Gastrocnemius medialis (tissue), 4 donors: Measurements from ENCODE around the gene FAM89A. TPM values are rescaled to one million over a fixed set of nuclear protein-coding genes. Genes with fewer than 3 reads are reported as not detected.

Source experiments
- ATAC-seq, 2 donors: fragments of 150-250 bp; one replicate each; pipeline ENCODE4 v1.9.1; 2016
- DNase-seq, 2 donors: peaks; one replicate each; pipeline ENCODE4 v3.0.0-alpha.2; 2019
- H3K27ac ChIP-seq, 4 donors: fragments of 200-600 bp; sonication (generic); 1 replicate in 1 of 4; 2 replicates in 3 of 4; pipeline ENCODE4 v1.5.1; 2016 to 2018; ENCODE audit warnings: mild to moderate bottlenecking in 2 of 4, moderate library complexity in 1 of 4
- H3K27me3 ChIP-seq, 3 donors: fragments of 200-600 bp; sonication (generic) in 2 of 3; 1 replicate in 1 of 3; 2 replicates in 2 of 3; pipeline versions ENCODE4 v1.5.1 to v1.6.0; 2016 to 2019; ENCODE audit warnings: mild to moderate bottlenecking in 1 of 3, moderate library complexity in 1 of 3
- H3K36me3 ChIP-seq, 2 donors: fragments of 200-600 bp; sonication (generic) in 1 of 2; one replicate each; pipeline ENCODE4 v1.5.1; 2017 to 2018
- H3K4me1 ChIP-seq, 2 donors: fragments of 200-600 bp; sonication (generic) in 1 of 2; one replicate each; pipeline ENCODE4 v1.5.1; 2016 to 2017; ENCODE audit warnings: mild to moderate bottlenecking in 2 of 2
- H3K4me3 ChIP-seq, 4 donors: fragments of 200-600 bp; sonication (generic) in 3 of 4; 1 replicate in 1 of 4; 2 replicates in 3 of 4; pipeline ENCODE4 v1.5.1; 2016 to 2019; ENCODE audit warnings: mild to moderate bottlenecking in 2 of 4
- H3K9me3 ChIP-seq, 3 donors: fragments of 200-600 bp; sonication (generic) in 2 of 3; 1 replicate in 1 of 3; 2 replicates in 2 of 3; pipeline ENCODE4 v1.5.1; 2016 to 2019
- POLR2A ChIP-seq, 2 donors: fragments of 450-650 bp; IDR thresholded peaks; one replicate each; pipeline ENCODE4 v1.6.1; 2017; ENCODE audit warnings: antibody characterized with exemption in 2 of 2, mild to moderate bottlenecking in 2 of 2, moderate library complexity in 2 of 2
- in situ Hi-C, 4 donors: fragments of 200-750 bp; cut with MboI; loops; one replicate each; pipeline versions ENCODE4 v1.15.0 to v1.8.0; 2017; ENCODE audit warnings: low sequenced_read_pairs in 4 of 4
- intact Hi-C: fragments of 100-400 bp; cut with DNase I; formaldehyde crosslinking; loops from one replicate; pipeline ENCODE4 v1.15.1; 2023; ENCODE audit warnings: low total_unique reads
- total RNA-seq, 4 donors: library from RNA; depleted of rRNA; stranded (reverse); fragments of >200 nt; gene quantifications; one replicate each; pipeline versions ENCODE4 v1.1.0 to v1.2.3, GENCODE V29; 2016
- TF ChIP-seq, protein P1 (sequence below), 5 experiments: fragments of 450-650 bp in 3 of 5; fragments of 200-600 bp in 2 of 5; sonication (generic) in 2 of 5; IDR thresholded peaks in 4 of 5; conservative IDR thresholded peaks in 1 of 5; 1 replicate in 4 of 5; 2 replicates in 1 of 5; pipeline ENCODE4 v1.5.1; 2016 to 2019; ENCODE audit warnings: antibody characterized with exemption in 5 of 5, mild to moderate bottlenecking in 3 of 5, moderate library complexity in 3 of 5

FAM89A gene
- total RNA-seq, 4 donors from 2014 or later = 2.1 to 8.6 (median 5.3) TPM

DNA sequence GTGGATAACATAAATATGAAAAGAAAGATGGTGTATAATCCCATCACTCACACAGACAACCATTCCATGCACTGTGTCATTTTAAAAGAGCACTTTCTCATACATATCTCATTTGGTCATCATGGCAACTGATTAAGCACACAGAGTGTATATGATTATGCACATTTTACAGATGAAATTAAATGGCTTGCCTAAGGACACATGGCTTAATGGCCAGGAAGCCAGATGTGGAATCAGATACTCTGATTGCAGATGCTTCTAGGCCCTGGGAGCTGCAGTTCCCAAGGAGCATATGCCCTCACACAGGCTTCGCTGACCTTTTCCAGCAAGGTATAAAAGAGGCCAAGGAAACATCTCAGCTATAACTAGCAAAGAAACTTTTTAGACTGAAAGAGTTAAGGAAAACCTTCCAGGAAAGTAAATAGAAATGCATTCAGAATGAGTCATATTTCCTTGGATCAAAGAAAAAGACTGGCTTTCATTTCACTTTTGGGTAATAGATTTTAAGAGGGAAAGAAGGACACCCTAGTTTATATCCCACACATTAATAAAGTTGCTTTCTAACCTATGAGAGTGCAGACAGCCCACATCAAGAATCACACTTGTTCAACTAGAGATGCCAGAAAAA is 19.6 kb upstream of the FAM89A start:
- Histone ChIP-seq H3K9me3 (no peaks in the 10 kb centered on the region), H3K36me3 (no peaks in the 10 kb centered on the region), H3K4me3 (no peak overlapping the region), H3K4me1 (no peaks in the 10 kb centered on the region), H3K27me3 (no peaks in the 10 kb centered on the region), H3K27ac (no peak overlapping the region)
- ATAC-seq (no peak), DNase-seq (no peak)
- in situ Hi-C loops = no loop called here
- TF ChIP-seq, protein P1, sequence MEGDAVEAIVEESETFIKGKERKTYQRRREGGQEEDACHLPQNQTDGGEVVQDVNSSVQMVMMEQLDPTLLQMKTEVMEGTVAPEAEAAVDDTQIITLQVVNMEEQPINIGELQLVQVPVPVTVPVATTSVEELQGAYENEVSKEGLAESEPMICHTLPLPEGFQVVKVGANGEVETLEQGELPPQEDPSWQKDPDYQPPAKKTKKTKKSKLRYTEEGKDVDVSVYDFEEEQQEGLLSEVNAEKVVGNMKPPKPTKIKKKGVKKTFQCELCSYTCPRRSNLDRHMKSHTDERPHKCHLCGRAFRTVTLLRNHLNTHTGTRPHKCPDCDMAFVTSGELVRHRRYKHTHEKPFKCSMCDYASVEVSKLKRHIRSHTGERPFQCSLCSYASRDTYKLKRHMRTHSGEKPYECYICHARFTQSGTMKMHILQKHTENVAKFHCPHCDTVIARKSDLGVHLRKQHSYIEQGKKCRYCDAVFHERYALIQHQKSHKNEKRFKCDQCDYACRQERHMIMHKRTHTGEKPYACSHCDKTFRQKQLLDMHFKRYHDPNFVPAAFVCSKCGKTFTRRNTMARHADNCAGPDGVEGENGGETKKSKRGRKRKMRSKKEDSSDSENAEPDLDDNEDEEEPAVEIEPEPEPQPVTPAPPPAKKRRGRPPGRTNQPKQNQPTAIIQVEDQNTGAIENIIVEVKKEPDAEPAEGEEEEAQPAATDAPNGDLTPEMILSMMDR (IDR thresholded peaks at IDR 0.05 in 4 of 5, conservative IDR thresholded peaks at IDR 0.05 in 1 of 5) = no peak
- TF ChIP-seq POLR2A (IDR thresholded peaks at IDR 0.05) = no peak
- intact Hi-C loops = no loop called here

DNA sequence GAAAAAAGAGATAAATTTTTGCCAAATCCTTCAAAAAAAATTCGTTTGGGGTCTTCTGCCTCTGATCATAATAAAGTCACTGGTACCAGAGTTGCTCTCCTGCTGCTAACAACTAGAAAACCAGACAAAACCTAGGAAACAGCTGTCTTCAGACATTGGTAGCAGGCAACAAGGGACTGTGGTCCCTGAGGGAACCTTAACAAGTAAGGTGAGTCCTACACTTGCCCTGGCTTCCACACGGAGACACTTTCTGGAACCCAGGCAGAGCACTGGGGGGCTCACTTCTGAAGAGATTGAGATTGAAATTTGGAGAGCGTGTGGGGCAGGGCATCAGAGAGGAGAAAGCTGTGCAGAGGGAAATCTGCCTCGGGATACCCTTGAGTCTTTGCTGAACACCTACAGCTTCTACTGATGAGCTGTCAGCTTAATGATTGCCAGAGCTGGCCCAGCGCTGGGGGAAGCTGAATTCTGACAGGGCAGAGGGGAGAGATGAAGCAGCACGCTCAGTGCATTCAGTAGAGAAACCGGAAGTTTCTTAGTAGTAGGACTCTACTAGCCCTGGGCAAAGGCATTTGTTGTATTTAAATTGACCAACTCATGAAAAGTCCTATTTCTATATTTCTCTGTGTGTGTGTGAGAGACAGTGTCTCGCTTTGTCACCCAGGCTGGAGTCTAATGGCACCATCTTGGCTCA is 18.5 kb upstream of the FAM89A start:
- TF ChIP-seq POLR2A (IDR thresholded peaks at IDR 0.05) = no peak
- TF ChIP-seq, protein P1 (IDR thresholded peaks at IDR 0.05 in 4 of 5, conservative IDR thresholded peaks at IDR 0.05 in 1 of 5) = no peak
- no peaks in the 10 kb centered on the region for H3K27me3 ChIP-seq
- H3K27ac ChIP-seq = no peak overlapping the region
- ATAC-seq (no peak), DNase-seq (no peak)
- H3K4me1 ChIP-seq = peaks cover 0 to 5% of the 10 kb centered on the region in 2 donors
- in situ Hi-C loops (no loop called here), intact Hi-C loops (no loop called here)
- no peaks in the 10 kb centered on the region for H3K9me3 ChIP-seq
- H3K36me3 ChIP-seq = no peaks in the 10 kb centered on the region
- H3K4me3 ChIP-seq = no peak overlapping the region

DNA sequence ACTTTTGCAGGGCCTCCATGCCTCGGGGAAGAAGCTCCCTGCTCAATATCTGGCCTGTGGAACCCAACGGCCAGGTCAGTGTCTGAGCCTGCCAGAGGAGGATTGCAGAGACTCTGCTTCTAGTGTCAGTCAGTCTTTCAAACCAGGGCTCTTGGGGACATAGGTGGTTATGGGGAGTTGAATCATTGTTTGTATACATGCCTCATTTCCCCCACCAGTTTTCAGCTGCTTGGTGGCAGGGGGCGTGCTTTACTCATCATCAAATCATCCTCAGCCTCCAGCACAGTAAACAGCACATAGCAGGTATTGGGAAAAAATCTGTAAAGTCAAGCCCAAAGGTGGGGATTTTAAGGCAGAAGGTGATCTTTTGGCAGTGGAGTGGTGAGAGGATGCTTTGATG is 17.4 kb upstream of the FAM89A start:
- H3K36me3 ChIP-seq = no peaks in the 10 kb centered on the region
- H3K27me3 ChIP-seq = no peaks in the 10 kb centered on the region
- intact Hi-C loops = no loop called here
- in situ Hi-C loops = no loop called here
- TF ChIP-seq, protein P1 (IDR thresholded peaks at IDR 0.05 in 4 of 5, conservative IDR thresholded peaks at IDR 0.05 in 1 of 5) = no peak
- TF ChIP-seq POLR2A (IDR thresholded peaks at IDR 0.05) = no peak
- H3K9me3 ChIP-seq = no peaks in the 10 kb centered on the region
- DNase-seq (no peak), ATAC-seq (no peak)
- peaks cover 0 to 11% of the 10 kb centered on the region in 2 donors for H3K4me1 ChIP-seq
- no peak overlapping the region for H3K27ac ChIP-seq
- no peak overlapping the region for H3K4me3 ChIP-seq

DNA sequence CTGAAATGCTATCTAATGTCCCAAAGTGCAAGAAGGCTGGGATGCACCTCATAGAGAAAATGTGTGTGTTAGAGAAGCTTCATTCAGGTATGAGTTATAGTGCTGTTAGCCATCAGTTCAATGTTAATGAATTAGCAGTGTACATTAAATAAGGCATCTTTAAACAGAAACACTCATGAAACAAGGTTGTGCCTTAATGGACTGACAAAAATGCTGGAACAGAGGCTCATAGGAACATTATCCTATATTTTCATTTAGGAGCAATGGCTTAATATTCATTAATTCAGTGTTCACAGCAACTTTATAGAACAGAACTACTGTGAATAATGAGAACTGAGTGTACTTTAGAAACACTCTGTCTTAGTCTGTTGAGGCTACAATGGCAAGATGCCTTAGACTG is 15.2 kb upstream of the FAM89A start:
- Histone ChIP-seq H3K27ac (no peak overlapping the region), H3K9me3 (no peaks in the 10 kb centered on the region), H3K36me3 (no peaks in the 10 kb centered on the region), H3K27me3 (no peaks in the 10 kb centered on the region), H3K4me1 (peaks cover 0 to 11% of the 10 kb centered on the region in 2 donors), H3K4me3 (no peak overlapping the region)
- TF ChIP-seq, protein P1 (IDR thresholded peaks at IDR 0.05 in 4 of 5, conservative IDR thresholded peaks at IDR 0.05 in 1 of 5) = no peak
- no peak for TF ChIP-seq POLR2A (IDR thresholded peaks at IDR 0.05)
- no peak for ATAC-seq
- DNase-seq = no peak
- intact Hi-C loops (no loop called here), in situ Hi-C loops (no loop called here)
